PC-3 (cell line): ENCODE data around the gene DYNLL2.

Experiments
- CTCF ChIP-seq: fragments of 300-600 bp; sonication (generic); conservative IDR thresholded peaks from 2 replicates; pipeline ENCODE4 v1.5.1; 2017; ENCODE audit warnings: antibody characterized with exemption, low read depth, mild to moderate bottlenecking, low read length
- EZH2 ChIP-seq: fragments of 300-600 bp; sonication (generic); IDR thresholded peaks from one replicate; pipeline ENCODE4 v1.6.1; 2017; ENCODE audit warnings: antibody characterized with exemption, mild to moderate bottlenecking, low read length; ENCODE audit not compliant: unreplicated experiment

- TF ChIP-seq CTCF: no peak
- no peak for TF ChIP-seq EZH2
Observed at GRCh38 chr17:58111676-58112075, 28.5 kb downstream of the DYNLL2 start.
